GM12878 (cell line): ENCODE data around the gene ALX4. TPM values are rescaled to one million over a fixed set of nuclear protein-coding genes. Genes with fewer than 3 reads are reported as not detected.

Source experiments
- ATAC-seq: fragments of 200-7000 bp; cut with Tn5 transposase; 3 replicates; pipeline ENCODE4 v1.9.1; 2020; ENCODE audit warnings: mild to moderate bottlenecking, moderate library complexity
- BruUV-seq: library from RNA; stranded (reverse); fragments of 400-500 nt; replicated peaks from 2 replicates; lab custom pipeline; 2021; lab: Mats Ljungman, UMichigan
- CTCF ChIA-PET: fragments of 300-600 bp; sonication (Branson Sonifier 250); formaldehyde crosslinking; extraction: SDS; loops from one replicate; lab custom pipeline; 2021; ENCODE audit warnings: inconsistent platforms; lab: Yijun Ruan, JAX
- POLR2A ChIA-PET: fragments of 350-600 bp; formaldehyde crosslinking; extraction: SDS; loops from one replicate; lab custom pipeline; 2021; ENCODE audit warnings: inconsistent platforms; lab: Charles Lee
- RAD21 ChIA-PET: fragments of 300-600 bp; sonication (Branson Sonifier 250); formaldehyde crosslinking; loops from one replicate; lab custom pipeline; 2023; ENCODE audit warnings: antibody characterized with exemption; ENCODE audit not compliant: unreplicated experiment; lab: Charles Lee
- SMC1A ChIA-PET: fragments of 300-600 bp; sonication (Branson Sonifier 250); formaldehyde crosslinking; loops from one replicate; lab custom pipeline; 2023; ENCODE audit not compliant: unreplicated experiment, uncharacterized antibody; lab: Charles Lee
- DNase-seq: peaks from one replicate; pipeline ENCODE4 v3.0.0-alpha.2; 2011; ENCODE audit warnings: low read depth, low spot score
- FAIRE-seq: peaks from 3 replicates; lab custom pipeline; 2011; peaks lifted over from hg19 to GRCh38; lab: Jason Lieb, UNC
- H2AFZ ChIP-seq: 2 replicates; pipeline ENCODE4 v1.6.0; 2011; ENCODE audit warnings: low read depth, low read length, control low read depth; ENCODE audit not compliant: control insufficient read depth
- H3K27ac ChIP-seq: 2 replicates; pipeline ENCODE4 v1.5.1; 2011; ENCODE audit warnings: control low read depth; ENCODE audit not compliant: control insufficient read depth, insufficient read depth
- H3K27me3 ChIP-seq, 2 experiments: replicated peaks in 1 of 2; 2 replicates each; pipeline versions ENCODE4 v1.6.0 to v1.6.1; 2011; ENCODE audit warnings: low read length in 1 of 2; ENCODE audit not compliant: control insufficient read depth in 2 of 2, insufficient read depth in 2 of 2
- H3K36me3 ChIP-seq, 2 experiments: 2 replicates each; pipeline ENCODE4 v1.5.1; 2011; ENCODE audit warnings: low read length in 1 of 2; ENCODE audit not compliant: control insufficient read depth in 2 of 2, insufficient read depth in 2 of 2
- H3K4me1 ChIP-seq: 2 replicates; pipeline ENCODE4 v1.6.1; 2011; ENCODE audit warnings: mild to moderate bottlenecking, low read length, moderate library complexity, mixed read lengths; ENCODE audit not compliant: control insufficient read depth, insufficient read depth
- H3K4me2 ChIP-seq: 2 replicates; pipeline ENCODE4 v1.6.0; 2011; ENCODE audit warnings: control low read depth; ENCODE audit not compliant: control insufficient read depth, insufficient read depth
- H3K4me3 ChIP-seq: fragments of 200-600 bp; sonication (generic); 2 replicates; pipeline ENCODE4 v1.5.1; 2016
- H3K79me2 ChIP-seq: 2 replicates; pipeline ENCODE4 v1.6.0; 2011; ENCODE audit warnings: low read length; ENCODE audit not compliant: control insufficient read depth, insufficient read depth
- H3K9ac ChIP-seq: 2 replicates; pipeline ENCODE4 v1.8.0; 2011; ENCODE audit warnings: low read length, control low read depth, mixed read lengths; ENCODE audit not compliant: control insufficient read depth, insufficient read depth
- H3K9me3 ChIP-seq: replicated peaks from 3 replicates; pipeline ENCODE4 v1.5.1; 2011; ENCODE audit warnings: mild to moderate bottlenecking, low read length; ENCODE audit not compliant: control insufficient read depth, insufficient read depth
- H4K20me1 ChIP-seq: 2 replicates; pipeline ENCODE4 v1.6.0; 2011; ENCODE audit not compliant: control insufficient read depth, insufficient read depth
- BRCA1 ChIP-seq: IDR thresholded peaks from 2 replicates; pipeline ENCODE4 v1.6.1; 2011; ENCODE audit warnings: low read depth, low read length, improper control_type of control experiment
- GATAD2B ChIP-seq: fragments of 450-650 bp; conservative IDR thresholded peaks from 2 replicates; pipeline ENCODE4 v1.6.1; 2017; ENCODE audit warnings: low read depth, mild to moderate bottlenecking, moderate library complexity
- HDAC2 ChIP-seq: fragments of 200-600 bp; sonication (generic); IDR thresholded peaks from 2 replicates; pipeline ENCODE4 v1.6.1; 2017
- HDGF ChIP-seq: fragments of 450-650 bp; IDR thresholded peaks from 2 replicates; pipeline ENCODE4 v1.6.1; 2016; ENCODE audit warnings: antibody characterized with exemption
- JUNB ChIP-seq: IDR thresholded peaks from 2 replicates; pipeline ENCODE4 v1.6.1; 2016; ENCODE audit warnings: antibody characterized with exemption, mild to moderate bottlenecking
- KAT2A ChIP-seq: conservative IDR thresholded peaks from 2 replicates; pipeline ENCODE4 v1.6.1; 2011; ENCODE audit warnings: low read depth, low read length; ENCODE audit not compliant: control insufficient read depth
- KLF5 ChIP-seq: fragments of 450-650 bp; IDR thresholded peaks from 2 replicates; pipeline ENCODE4 v1.6.1; 2014; ENCODE audit warnings: mild to moderate bottlenecking; ENCODE audit not compliant: partially characterized antibody
- MEF2B ChIP-seq: fragments of 450-650 bp; IDR thresholded peaks from 2 replicates; pipeline ENCODE4 v1.6.1; 2018; ENCODE audit warnings: mild to moderate bottlenecking, moderate library complexity; ENCODE audit not compliant: partially characterized antibody, poor library complexity, severe bottlenecking
- NFYB ChIP-seq: IDR thresholded peaks from 2 replicates; pipeline ENCODE4 v1.6.1; 2011; ENCODE audit warnings: low read depth, mild to moderate bottlenecking, low read length, improper control_type of control experiment, moderate library complexity; ENCODE audit not compliant: insufficient read depth
- RFX5 ChIP-seq: IDR thresholded peaks from 2 replicates; pipeline ENCODE4 v1.6.1; 2011; ENCODE audit warnings: low read depth, low read length, improper control_type of control experiment
- SIX5 ChIP-seq: IDR thresholded peaks from 2 replicates; pipeline ENCODE4 v1.6.1; 2011; ENCODE audit warnings: mild to moderate bottlenecking, low read depth, low read length, moderate library complexity; ENCODE audit not compliant: severe bottlenecking
- TCF12 ChIP-seq: IDR thresholded peaks from 2 replicates; pipeline ENCODE4 v1.6.1; 2011; ENCODE audit warnings: low read depth, mild to moderate bottlenecking, low read length
- ZNF217 ChIP-seq: fragments of 450-650 bp; IDR thresholded peaks from 2 replicates; pipeline ENCODE4 v1.6.1; 2017; ENCODE audit warnings: antibody characterized with exemption, mild to moderate bottlenecking
- WGBS: methylation state at CpG from one replicate; pipeline ENCODE4 v1.1.6; 2016; ENCODE audit warnings: low lambda C conversion rate; ENCODE audit not compliant: insufficient replicate concordance, insufficient coverage; ENCODE audit errors: missing lambda C conversion rate; 5-methylcytosine and 5-hydroxymethylcytosine counted together
- in situ Hi-C: fragments of 300-500 bp; cut with MboI; formaldehyde crosslinking; loops from 9 replicates; pipeline ENCODE4 v1.14.3; 2018; ENCODE audit warnings: mixed read lengths
- intact Hi-C: fragments of 100-400 bp; cut with micrococcal nuclease; formaldehyde crosslinking; loops from one replicate; pipeline ENCODE4 v1.14.2; 2022; ENCODE audit not compliant: unreplicated experiment
- polyA plus RNA-seq, 11 experiments: library from polyadenylated mRNA; depleted of rRNA in 4 of 11; unstranded in 6 of 11; stranded (reverse) in 5 of 11; fragments of >200 nt; fragmentation: Nextera tagmentation in 4 of 11; fragmentation: Illumina TruSeq in 1 of 11; extraction: Ambion mirVana in 4 of 11; extraction: Trizol in 1 of 11; gene quantifications; 1 replicate in 1 of 11; 2 replicates in 10 of 11; pipeline versions ENCODE4 v1.2.1 to v1.2.3, GENCODE V29; 2011 to 2016; ENCODE audit warnings: inconsistent platforms in 2 of 11, missing spikeins in 2 of 11, low read depth in 1 of 11
- total RNA-seq, 4 experiments: library from RNA; depleted of rRNA in 3 of 4; stranded (reverse); fragments of >200 nt in 3 of 4; fragmentation: Illumina TruSeq in 1 of 4; extraction: Trizol in 1 of 4; gene quantifications; 2 replicates each; pipeline versions ENCODE4 v1.2.1 to v1.2.3, GENCODE V29; 2013 to 2021
- TF ChIP-seq, protein P1 (sequence below): fragments of 450-650 bp; IDR thresholded peaks from 2 replicates; pipeline ENCODE4 v1.6.1; 2017; ENCODE audit warnings: low read depth, mild to moderate bottlenecking, moderate library complexity
- TF ChIP-seq, protein P2 (sequence below): IDR thresholded peaks from 2 replicates; pipeline ENCODE4 v1.6.1; 2012; ENCODE audit warnings: low read depth, low read length, improper control_type of control experiment

The ALX4 gene
- total and polyA plus RNA-seq, 10 of the 15 experiments (the other 5 are each of a cell fraction or from before 2014, with no cell fraction given): not detected

DNA sequence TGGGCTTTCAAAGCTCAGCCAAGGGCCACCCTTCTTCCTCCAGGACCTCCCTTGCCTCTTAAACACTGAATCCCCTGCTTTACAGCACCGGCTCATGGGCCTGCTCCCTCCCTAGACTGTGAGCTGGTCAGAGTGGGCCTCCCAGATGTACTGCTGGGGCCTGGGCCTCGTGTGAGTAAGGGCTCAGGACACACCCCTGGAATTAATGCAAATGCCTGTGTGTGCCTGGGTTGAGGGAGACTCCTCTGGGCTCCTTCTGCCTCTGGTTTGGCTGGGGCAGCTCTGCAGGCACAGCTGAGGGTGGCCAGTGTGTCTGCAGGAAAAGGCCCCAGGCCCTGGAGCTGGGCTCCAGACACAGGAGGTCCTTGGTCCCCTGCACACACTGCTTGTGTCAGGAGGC is 24.2 kb downstream of the ALX4 start:
- H3K79me2 ChIP-seq: no peaks in the 10 kb centered on the region
- no peak overlapping the region for H2AFZ ChIP-seq
- DNase-seq (no peak), ATAC-seq (peak; percentile 19; the same call in 2 of the 3 replicates), FAIRE-seq (no peak)
- H3K4me1 ChIP-seq: no peaks in the 10 kb centered on the region
- no peaks in the 10 kb centered on the region for H3K9me3 ChIP-seq
- no peaks in the 10 kb centered on the region; a peak in 1 of 4 replicates for H3K27me3 ChIP-seq
- intact Hi-C loops (loop anchor here (1.0 to 10.0 kb wide), 6 partner anchors 175 to 629 kb away; no protein-coding TSS in a partner anchor), in situ Hi-C loops (loop anchor here (5.0 to 10.0 kb wide), 2 partner anchors 252 to 339 kb away; no protein-coding TSS in a partner anchor)
- RAD21 ChIA-PET: interaction anchor here (0.6 to 1.7 kb wide), 9 partner anchors 14 to 626 kb away, joined by 3 to 10 read pairs (median 4); partner anchors contain the start of gene EXT2
- H3K4me3 ChIP-seq: no peak overlapping the region
- H3K27ac ChIP-seq: no peak overlapping the region
- no peaks in the 10 kb centered on the region for H4K20me1 ChIP-seq
- POLR2A ChIA-PET: interaction anchor here (0.6 to 0.7 kb wide), 2 partner anchors 34 to 88 kb away, joined by 3 to 4 read pairs; no protein-coding TSS in a partner anchor
- no peak overlapping the region for H3K4me2 ChIP-seq
- 0% methylated on average over 2 of the region's 2 CpGs for WGBS
- SMC1A ChIA-PET: interaction anchor here (0.7 to 2.4 kb wide), 7 partner anchors 11 to 254 kb away, joined by 3 to 11 read pairs (median 4); no protein-coding TSS in a partner anchor
- H3K36me3 ChIP-seq: no peaks in the 10 kb centered on the region
- no peak for TF ChIP-seq RFX5
- no peak for TF ChIP-seq JUNB
- no peak for TF ChIP-seq TCF12
- H3K9ac ChIP-seq: no peak overlapping the region
- CTCF ChIA-PET: interaction anchor here (0.6 to 3.4 kb wide), 18 partner anchors 10 to 331 kb away, joined by 3 to 19 read pairs (median 4); partner anchors contain the start of gene EXT2
- BruUV-seq: no TSS peak

DNA sequence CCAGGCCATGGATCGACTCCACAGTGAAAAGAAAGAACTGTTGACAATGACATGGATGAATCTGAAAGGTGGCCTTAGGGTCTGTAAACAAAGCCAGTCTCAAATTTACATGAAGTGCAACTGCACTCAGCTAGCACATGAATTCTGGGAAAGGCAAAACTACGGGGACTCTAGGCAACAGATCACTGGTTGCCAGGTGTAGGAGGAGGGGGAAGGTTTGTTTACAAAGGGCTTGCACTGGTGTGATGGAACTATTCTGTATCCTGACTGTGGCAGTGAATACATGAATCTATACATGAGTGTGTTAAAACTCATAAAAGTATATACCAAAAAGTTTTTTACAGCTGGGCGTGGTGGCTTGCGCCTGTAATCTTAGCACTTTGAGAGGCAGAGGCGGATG is 27.3 kb downstream of the ALX4 start:
- Histone ChIP-seq H3K79me2 (no peaks in the 10 kb centered on the region), H3K9me3 (no peaks in the 10 kb centered on the region), H3K4me3 (no peak overlapping the region), H3K27me3 (no peaks in the 10 kb centered on the region; a peak in 1 of 4 replicates), H3K9ac (no peak overlapping the region), H3K4me2 (no peak overlapping the region), H2AFZ (no peak overlapping the region), H3K4me1 (no peaks in the 10 kb centered on the region), H3K36me3 (no peaks in the 10 kb centered on the region), H3K27ac (no peak overlapping the region), H4K20me1 (no peaks in the 10 kb centered on the region)
- POLR2A ChIA-PET: no interaction called here
- DNase-seq: no peak
- RAD21 ChIA-PET: no interaction called here
- BruUV-seq: no TSS peak
- WGBS: 45% methylated on average over 5 of the region's 5 CpGs
- CTCF ChIA-PET: no interaction called here
- FAIRE-seq: no peak
- ATAC-seq: no peak
- SMC1A ChIA-PET: no interaction called here
- intact Hi-C loops (loop anchor here (10.0 kb wide), 1 partner anchor 632 kb away; no protein-coding TSS in a partner anchor), in situ Hi-C loops (loop anchor here (10.0 kb wide), 1 partner anchor 342 kb away; no protein-coding TSS in a partner anchor)
- TF ChIP-seq KLF5 (no peak), HDAC2 (no peak), GATAD2B (no peak), MEF2B (no peak), BRCA1 (no peak), HDGF (no peak), NFYB (no peak), KAT2A (no peak), SIX5 (no peak), ZNF217 (no peak)
- TF ChIP-seq, protein P1, sequence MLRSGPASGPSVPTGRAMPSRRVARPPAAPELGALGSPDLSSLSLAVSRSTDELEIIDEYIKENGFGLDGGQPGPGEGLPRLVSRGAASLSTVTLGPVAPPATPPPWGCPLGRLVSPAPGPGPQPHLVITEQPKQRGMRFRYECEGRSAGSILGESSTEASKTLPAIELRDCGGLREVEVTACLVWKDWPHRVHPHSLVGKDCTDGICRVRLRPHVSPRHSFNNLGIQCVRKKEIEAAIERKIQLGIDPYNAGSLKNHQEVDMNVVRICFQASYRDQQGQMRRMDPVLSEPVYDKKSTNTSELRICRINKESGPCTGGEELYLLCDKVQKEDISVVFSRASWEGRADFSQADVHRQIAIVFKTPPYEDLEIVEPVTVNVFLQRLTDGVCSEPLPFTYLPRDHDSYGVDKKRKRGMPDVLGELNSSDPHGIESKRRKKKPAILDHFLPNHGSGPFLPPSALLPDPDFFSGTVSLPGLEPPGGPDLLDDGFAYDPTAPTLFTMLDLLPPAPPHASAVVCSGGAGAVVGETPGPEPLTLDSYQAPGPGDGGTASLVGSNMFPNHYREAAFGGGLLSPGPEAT: no peak
- TF ChIP-seq, protein P2, sequence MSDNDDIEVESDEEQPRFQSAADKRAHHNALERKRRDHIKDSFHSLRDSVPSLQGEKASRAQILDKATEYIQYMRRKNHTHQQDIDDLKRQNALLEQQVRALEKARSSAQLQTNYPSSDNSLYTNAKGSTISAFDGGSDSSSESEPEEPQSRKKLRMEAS: no peak
